ENCODE measurements around the gene FAM32A.

The FAM32A gene

GRCh38 chr19:16159655-16160054, 25.6 kb upstream of the FAM32A start:
- no peak for TF ChIP-seq CTCF (IDR thresholded peaks at IDR 0.05)
- no peaks in the 10 kb centered on the region for H3K4me1 ChIP-seq
- intact Hi-C loops (cut with DNase I; ENCODE audit: low total_unique reads): no loop called here
- H3K27ac ChIP-seq: no peak overlapping the region
- DNase-seq: no peak
- peaks cover 0 to 22% of the 10 kb centered on the region in 2 donors for H3K27me3 ChIP-seq
- no peak overlapping the region for H3K4me3 ChIP-seq
- H3K9me3 ChIP-seq: no peaks in the 10 kb centered on the region
- no peaks in the 10 kb centered on the region for H3K36me3 ChIP-seq

- TF ChIP-seq CTCF (IDR thresholded peaks at IDR 0.05): no peak
- DNase-seq: no peak
- no peak overlapping the region for H3K27ac ChIP-seq
- no peaks in the 10 kb centered on the region for H3K4me1 ChIP-seq
- H3K9me3 ChIP-seq: no peaks in the 10 kb centered on the region
- no peaks in the 10 kb centered on the region for H3K36me3 ChIP-seq
- peaks cover 0 to 22% of the 10 kb centered on the region in 2 donors for H3K27me3 ChIP-seq
- no peak overlapping the region for H3K4me3 ChIP-seq
- intact Hi-C loops (cut with DNase I; ENCODE audit: low total_unique reads): no loop called here
These were observed 24.7 kb upstream of the FAM32A start for GRCh38 chr19:16160445-16160942.

- Histone ChIP-seq H3K36me3 (no peaks in the 10 kb centered on the region), H3K27ac (no peak overlapping the region), H3K4me1 (no peaks in the 10 kb centered on the region), H3K9me3 (no peaks in the 10 kb centered on the region), H3K4me3 (no peak overlapping the region), H3K27me3 (peaks cover 0 to 20% of the 10 kb centered on the region in 2 donors)
- intact Hi-C loops (cut with DNase I; ENCODE audit: low total_unique reads): no loop called here
- no peak for TF ChIP-seq CTCF (IDR thresholded peaks at IDR 0.05)
- DNase-seq: no peak
These were observed 24.2 kb upstream of the FAM32A start for GRCh38 chr19:16160943-16161560.

GRCh38 chr19:16161840-16162239, 23.4 kb upstream of the FAM32A start:
- no peak for TF ChIP-seq CTCF (IDR thresholded peaks at IDR 0.05)
- Histone ChIP-seq H3K27ac (no peak overlapping the region), H3K4me1 (no peaks in the 10 kb centered on the region), H3K27me3 (peaks cover 0 to 17% of the 10 kb centered on the region in 2 donors), H3K9me3 (no peaks in the 10 kb centered on the region), H3K36me3 (no peaks in the 10 kb centered on the region), H3K4me3 (no peak overlapping the region)
- no peak for DNase-seq
- intact Hi-C loops (cut with DNase I; ENCODE audit: low total_unique reads): no loop called here

GRCh38 chr19:16164222-16164890, 20.9 kb upstream of the FAM32A start:
- H3K27me3 ChIP-seq: peaks cover 0 to 9% of the 10 kb centered on the region in 2 donors
- intact Hi-C loops (cut with DNase I; ENCODE audit: low total_unique reads): no loop called here
- H3K9me3 ChIP-seq: no peaks in the 10 kb centered on the region
- TF ChIP-seq CTCF (IDR thresholded peaks at IDR 0.05): no peak
- no peak overlapping the region for H3K27ac ChIP-seq
- H3K36me3 ChIP-seq: no peaks in the 10 kb centered on the region
- DNase-seq: no peak
- H3K4me3 ChIP-seq: no peak overlapping the region
- H3K4me1 ChIP-seq: no peaks in the 10 kb centered on the region

Data from tibial artery (tissue), 4 donors.